RWPE1 (cell line): ENCODE measurements around the gene PITPNM3.

Source experiments
- CTCF ChIA-PET: fragments of 350-600 bp; sonication (Branson Sonifier 250); formaldehyde crosslinking; extraction: SDS; loops from one replicate; lab custom pipeline; 2021; lab: Yijun Ruan, JAX
- POLR2A ChIA-PET: fragments of 400-600 bp; formaldehyde crosslinking; extraction: SDS; loops from one replicate; lab custom pipeline; 2020; ENCODE audit warnings: antibody characterized with exemption; ENCODE audit not compliant: low non-redundant PET; lab: Yijun Ruan, JAX
- DNase-seq: peaks from one replicate; pipeline ENCODE4 v3.0.0; 2012; ENCODE audit warnings: low spot score
- H3K27ac ChIP-seq: fragments of 450-650 bp; 2 replicates; pipeline ENCODE4 v1.5.1; 2017
- TF ChIP-seq, protein P1 (sequence below): fragments of 450-650 bp; conservative IDR thresholded peaks from 2 replicates; pipeline ENCODE4 v1.5.1; 2017; ENCODE audit warnings: low read depth, mild to moderate bottlenecking

Gene PITPNM3

DNA sequence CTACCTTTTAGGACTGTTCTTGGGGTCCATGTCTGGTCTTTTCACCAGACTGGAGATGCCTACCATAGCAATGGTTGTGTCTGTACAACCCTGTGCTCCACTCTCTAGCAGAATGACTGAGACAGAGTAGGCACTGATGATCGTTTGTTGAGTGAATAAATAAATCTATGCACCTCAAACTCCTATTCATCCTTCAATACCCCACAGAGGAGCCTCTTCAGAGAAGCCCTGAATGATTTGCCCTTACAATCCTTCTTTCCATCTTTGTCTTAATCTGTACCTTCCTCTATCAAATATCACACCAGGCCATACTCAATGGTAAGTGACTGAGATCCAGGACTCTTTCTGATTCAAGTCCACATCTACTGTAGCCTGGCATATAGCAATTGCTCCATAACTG is 88.8 kb downstream of the PITPNM3 start:
- TF ChIP-seq, protein P1, sequence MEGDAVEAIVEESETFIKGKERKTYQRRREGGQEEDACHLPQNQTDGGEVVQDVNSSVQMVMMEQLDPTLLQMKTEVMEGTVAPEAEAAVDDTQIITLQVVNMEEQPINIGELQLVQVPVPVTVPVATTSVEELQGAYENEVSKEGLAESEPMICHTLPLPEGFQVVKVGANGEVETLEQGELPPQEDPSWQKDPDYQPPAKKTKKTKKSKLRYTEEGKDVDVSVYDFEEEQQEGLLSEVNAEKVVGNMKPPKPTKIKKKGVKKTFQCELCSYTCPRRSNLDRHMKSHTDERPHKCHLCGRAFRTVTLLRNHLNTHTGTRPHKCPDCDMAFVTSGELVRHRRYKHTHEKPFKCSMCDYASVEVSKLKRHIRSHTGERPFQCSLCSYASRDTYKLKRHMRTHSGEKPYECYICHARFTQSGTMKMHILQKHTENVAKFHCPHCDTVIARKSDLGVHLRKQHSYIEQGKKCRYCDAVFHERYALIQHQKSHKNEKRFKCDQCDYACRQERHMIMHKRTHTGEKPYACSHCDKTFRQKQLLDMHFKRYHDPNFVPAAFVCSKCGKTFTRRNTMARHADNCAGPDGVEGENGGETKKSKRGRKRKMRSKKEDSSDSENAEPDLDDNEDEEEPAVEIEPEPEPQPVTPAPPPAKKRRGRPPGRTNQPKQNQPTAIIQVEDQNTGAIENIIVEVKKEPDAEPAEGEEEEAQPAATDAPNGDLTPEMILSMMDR: no peak
- ChIA-PET POLR2A (no interaction called here), CTCF (no interaction called here)
- peak overlapping the region; percentile 81; the same call in 1 of the 2 replicates for H3K27ac ChIP-seq
- DNase-seq: no peak

DNA sequence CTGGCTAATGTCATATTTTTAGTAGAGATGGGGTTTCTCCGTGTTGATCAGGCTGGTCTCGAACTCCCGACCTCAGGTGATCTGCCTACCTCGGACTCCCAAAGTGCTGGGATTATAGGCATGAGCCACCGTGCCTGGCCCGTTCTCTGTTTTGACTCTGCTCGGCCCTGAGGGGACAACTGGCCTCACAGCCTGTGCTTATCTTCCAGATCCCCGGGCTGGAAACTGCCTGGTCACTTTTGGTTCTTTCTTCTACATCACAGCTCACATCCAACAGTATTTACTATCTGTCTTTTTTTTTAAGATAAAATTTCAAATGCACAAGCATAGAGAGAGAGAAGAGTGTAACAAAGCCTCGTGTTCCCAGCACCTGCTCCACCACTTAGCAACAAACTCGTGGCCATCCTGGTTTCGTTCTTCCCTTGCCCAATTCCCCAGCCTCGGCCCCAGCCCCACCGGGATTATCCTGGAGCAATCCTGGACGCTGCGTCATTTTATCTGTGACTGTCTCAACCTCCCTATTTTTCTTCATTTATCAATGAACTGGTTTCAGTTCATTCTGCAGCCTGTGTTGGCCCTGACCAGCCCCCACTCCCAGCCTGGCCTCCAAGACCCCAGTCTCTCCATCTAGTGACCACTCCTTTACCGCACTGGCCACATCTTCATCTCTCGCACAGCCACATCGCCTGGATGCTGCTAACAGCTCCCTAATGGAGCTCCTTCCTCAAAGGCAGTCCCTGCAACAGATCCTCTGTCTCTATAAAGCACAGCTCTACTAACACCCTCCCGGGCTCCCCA is 91.0 kb downstream of the PITPNM3 start:
- peak overlapping the region; percentile 39 for H3K27ac ChIP-seq
- no peak for DNase-seq
- CTCF ChIA-PET: no interaction called here
- POLR2A ChIA-PET: no interaction called here
- TF ChIP-seq, protein P1: no peak

DNA sequence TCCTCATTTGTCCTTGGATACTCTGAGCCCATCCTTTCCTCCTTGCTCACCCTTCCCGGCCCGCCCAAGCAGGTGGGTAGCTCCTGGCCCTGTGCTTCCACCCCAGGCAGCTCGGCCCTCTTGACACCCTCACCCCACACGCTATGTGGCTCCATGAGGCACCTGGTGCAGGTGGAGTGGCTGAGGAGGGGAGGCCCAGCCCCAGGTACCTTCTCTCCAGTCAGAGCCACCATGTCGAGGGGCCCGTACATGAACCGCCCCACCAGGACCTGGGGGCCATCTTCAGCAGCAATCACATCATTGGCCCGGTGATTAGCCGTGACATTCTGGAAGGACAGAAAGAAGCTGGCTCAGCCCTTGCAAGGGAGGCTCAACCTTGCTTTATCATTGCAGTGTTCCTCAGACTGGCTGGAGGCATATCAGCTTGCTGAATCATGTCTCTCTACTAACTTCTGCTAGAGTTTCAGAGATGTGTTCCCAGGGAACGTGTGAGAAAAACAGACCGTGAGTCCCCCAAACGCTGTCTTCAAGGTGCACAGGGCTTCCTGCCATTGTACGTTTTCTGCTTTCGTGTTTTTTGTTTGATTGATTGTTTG is 91.8 kb downstream of the PITPNM3 start:
- TF ChIP-seq, protein P1: no peak
- DNase-seq: no peak
- POLR2A ChIA-PET: no interaction called here
- H3K27ac ChIP-seq: no peak overlapping the region
- CTCF ChIA-PET: no interaction called here

DNA sequence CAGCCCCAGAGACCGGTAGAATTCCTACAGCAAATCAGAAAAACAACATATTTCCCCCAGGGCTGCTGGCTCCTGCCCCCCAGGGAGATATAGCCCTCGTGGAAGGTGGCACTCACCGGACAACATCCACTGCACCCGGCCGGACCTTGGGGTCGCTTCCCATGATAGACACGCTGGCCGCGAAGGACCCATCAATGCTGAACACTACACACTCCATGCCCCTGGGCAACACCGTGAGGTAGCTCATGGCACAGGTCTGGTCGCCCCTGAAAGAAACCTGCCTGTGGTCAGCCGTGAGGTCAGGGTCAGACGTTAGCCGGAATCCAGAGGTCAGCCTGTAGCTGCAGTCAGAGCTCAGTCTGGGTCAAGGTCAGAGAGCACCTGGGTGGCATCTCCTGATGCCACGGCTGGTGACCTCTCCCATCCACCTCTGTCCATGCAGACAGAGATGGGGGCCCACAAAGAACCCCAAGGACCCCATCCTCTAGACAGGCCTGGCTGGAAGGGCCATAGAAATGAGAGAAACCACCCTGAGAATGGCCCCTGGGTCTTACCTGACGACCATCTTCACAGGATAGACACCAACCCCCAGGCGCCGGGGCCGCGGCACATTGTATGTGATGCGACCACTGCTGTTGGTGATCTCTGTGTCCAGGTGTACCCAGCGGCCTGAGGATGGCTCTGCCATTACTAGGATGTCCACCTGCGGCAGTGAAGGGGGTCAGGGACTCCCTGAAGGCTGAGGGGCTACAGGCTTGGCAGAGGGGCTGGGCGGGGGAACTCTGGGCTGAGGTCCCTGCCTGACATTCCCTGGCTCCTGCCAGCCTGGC is 92.5 kb downstream of the PITPNM3 start:
- ChIA-PET POLR2A (no interaction called here), CTCF (no interaction called here)
- H3K27ac ChIP-seq: no peak overlapping the region
- no peak for DNase-seq
- TF ChIP-seq, protein P1: no peak

GRCh38 chr17:6462692-6463091 is 93.7 kb downstream of the PITPNM3 start:
- POLR2A ChIA-PET: no interaction called here
- TF ChIP-seq, protein P1: no peak
- no peak overlapping the region for H3K27ac ChIP-seq
- CTCF ChIA-PET: interaction anchor here (2.1 kb wide), 1 partner anchor 10 kb away, joined by 10 read pairs; no protein-coding TSS in a partner anchor
- no peak for DNase-seq

- CTCF ChIA-PET: interaction anchor here (2.1 kb wide), 1 partner anchor 11 kb away, joined by 10 read pairs; no protein-coding TSS in a partner anchor
- H3K27ac ChIP-seq: peak overlapping the region; percentile 2
- no peak for DNase-seq
- POLR2A ChIA-PET: no interaction called here
- TF ChIP-seq, protein P1: no peak
Observed at GRCh38 chr17:6461792-6462524, 94.4 kb downstream of the PITPNM3 start.
